Prostate gland (tissue), 2 donors: Measurements from ENCODE around the gene ALDH18A1. TPM values are rescaled to one million over a fixed set of nuclear protein-coding genes. Genes with fewer than 3 reads are reported as not detected.
A peak's percentile ranks its signal among the peaks of the same experiment; 100 is the strongest.

Source experiments
- DNase-seq: peaks from one replicate; pipeline ENCODE4 v3.0.0-alpha.2; 2019; ENCODE audit warnings: low spot score
- H3K27ac ChIP-seq, 2 donors: fragments of 200-600 bp; sonication (generic); 2 replicates each; pipeline ENCODE4 v1.5.1; 2017 to 2019
- H3K27me3 ChIP-seq: fragments of 200-600 bp; sonication (generic); replicated peaks from 2 replicates; pipeline ENCODE4 v1.5.1; 2019; ENCODE audit not compliant: insufficient read depth
- H3K36me3 ChIP-seq, 2 donors: fragments of 200-600 bp; sonication (generic); 1 replicate in 1 of 2; 2 replicates in 1 of 2; pipeline versions ENCODE4 v1.5.1 to v1.8.1; 2017 to 2019
- H3K4me1 ChIP-seq: fragments of 200-600 bp; sonication (generic); replicated peaks from 2 replicates; pipeline ENCODE4 v1.5.1; 2019
- H3K4me3 ChIP-seq, 2 donors: fragments of 200-600 bp; sonication (generic); 2 replicates each; pipeline ENCODE4 v1.5.1; 2017 to 2019
- H3K9me3 ChIP-seq: fragments of 200-600 bp; sonication (generic); 2 replicates; pipeline ENCODE4 v1.5.1; 2017
- CTCF ChIP-seq, 4 experiments: fragments of 200-600 bp in 2 of 4; fragments of 450-650 bp in 2 of 4; sonication (generic) in 2 of 4; IDR thresholded peaks; 1 replicate in 3 of 4; 2 replicates in 1 of 4; pipeline ENCODE4 v1.5.1; 2016 to 2019; ENCODE audit warnings: antibody characterized with exemption in 4 of 4, mild to moderate bottlenecking in 2 of 4, moderate library complexity in 2 of 4
- POLR2A ChIP-seq: fragments of 450-650 bp; IDR thresholded peaks from one replicate; pipeline ENCODE4 v1.6.1; 2016; ENCODE audit warnings: antibody characterized with exemption, mild to moderate bottlenecking
- POLR2AphosphoS5 ChIP-seq: sonication (generic); formaldehyde crosslinking; IDR thresholded peaks from one replicate; pipeline ENCODE4 v1.6.1; 2017; ENCODE audit warnings: antibody characterized with exemption
- WGBS: methylation state at CpG from one replicate; pipeline ENCODE4 v1.1.5; 2018; 5-methylcytosine and 5-hydroxymethylcytosine counted together
- intact Hi-C: fragments of 100-400 bp; cut with DNase I; formaldehyde crosslinking; loops from one replicate; pipeline ENCODE4 v1.14.2; 2022
- total RNA-seq, 2 donors: library from RNA; depleted of rRNA; stranded (reverse); fragments of >200 nt; gene quantifications; one replicate each; pipeline ENCODE4 v1.1.0, GENCODE V29; 2016

The ALDH18A1 gene
- total RNA-seq, 2 donors from 2014 or later: 33.7 to 55.1 TPM

GRCh38 chr10:95605163-95605562, 51.3 kb downstream of the ALDH18A1 start:
- TF ChIP-seq POLR2AphosphoS5 (peak; percentile 55), CTCF (IDR thresholded peaks at IDR 0.05) (no peak)
- intact Hi-C loops: loop anchor here (10.0 kb wide), 1 partner anchor 100 kb away; no protein-coding TSS in a partner anchor
- WGBS: 52% methylated on average over 3 of the region's 3 CpGs

GRCh38 chr10:95604630-95605029, 51.9 kb downstream of the ALDH18A1 start:
- Histone ChIP-seq H3K9me3 (no peaks in the 10 kb centered on the region), H3K27ac (peak overlapping the region; percentile 61 to 69), H3K4me1 (no peaks in the 10 kb centered on the region), H3K4me3 (no peak overlapping the region), H3K36me3 (no peaks in the 10 kb centered on the region), H3K27me3 (no peaks in the 10 kb centered on the region)
- DNase-seq: no peak
- intact Hi-C loops: loop anchor here (5.0 to 10.0 kb wide), 2 partner anchors 42 to 100 kb away; partner anchors contain the start of gene SORBS1
- TF ChIP-seq POLR2A (no peak), CTCF (IDR thresholded peaks at IDR 0.05) (no peak), POLR2AphosphoS5 (no peak)

More at GRCh38 chr10:95605163-95605562, 51.3 kb downstream of the ALDH18A1 start:
- peak; percentile 13 for DNase-seq
- Histone ChIP-seq H3K4me3 (no peak overlapping the region), H3K4me1 (no peaks in the 10 kb centered on the region), H3K36me3 (peaks cover 0 to 3% of the 10 kb centered on the region in 2 donors), H3K9me3 (no peaks in the 10 kb centered on the region), H3K27me3 (no peaks in the 10 kb centered on the region), H3K27ac (peak overlapping the region; percentile 61 to 69)

- Histone ChIP-seq H3K4me1 (no peaks in the 10 kb centered on the region), H3K36me3 (no peaks in the 10 kb centered on the region), H3K4me3 (no peak overlapping the region), H3K27ac (no peak overlapping the region), H3K9me3 (no peaks in the 10 kb centered on the region), H3K27me3 (no peaks in the 10 kb centered on the region)
- intact Hi-C loops: loop anchor here (5.0 to 10.0 kb wide), 2 partner anchors 40 to 98 kb away; partner anchors contain the start of gene SORBS1
- DNase-seq: no peak
- 69% methylated on average over 6 of the region's 6 CpGs for WGBS
- TF ChIP-seq POLR2AphosphoS5 (no peak), POLR2A (no peak), CTCF (IDR thresholded peaks at IDR 0.05) (no peak)
These were observed 54.1 kb downstream of the ALDH18A1 start for GRCh38 chr10:95602382-95602781.

- intact Hi-C loops: loop anchor here (2.0 to 10.0 kb wide), 4 partner anchors 39 to 226 kb away; partner anchors contain the start of gene SORBS1
- peak; percentile 78 for DNase-seq
- TF ChIP-seq POLR2AphosphoS5: peak; percentile 62
- TF ChIP-seq CTCF (IDR thresholded peaks at IDR 0.05): peak; percentile 74 to 94 (median 92)
- no peak for TF ChIP-seq POLR2A
- H3K27ac ChIP-seq: no peak overlapping the region
- H3K27me3 ChIP-seq: no peaks in the 10 kb centered on the region
- H3K4me3 ChIP-seq: no peak overlapping the region
- H3K9me3 ChIP-seq: no peaks in the 10 kb centered on the region
- H3K36me3 ChIP-seq: no peaks in the 10 kb centered on the region
- 19% methylated on average over 6 of the region's 6 CpGs for WGBS
- no peaks in the 10 kb centered on the region for H3K4me1 ChIP-seq
These were observed 55.3 kb downstream of the ALDH18A1 start for GRCh38 chr10:95601116-95601719.

- intact Hi-C loops: loop anchor here (2.0 to 10.0 kb wide), 4 partner anchors 38 to 225 kb away; partner anchors contain the start of gene SORBS1
- no peak for DNase-seq
- Histone ChIP-seq H3K36me3 (no peaks in the 10 kb centered on the region), H3K9me3 (no peaks in the 10 kb centered on the region), H3K27me3 (no peaks in the 10 kb centered on the region), H3K27ac (no peak overlapping the region), H3K4me1 (no peaks in the 10 kb centered on the region), H3K4me3 (no peak overlapping the region)
- TF ChIP-seq POLR2AphosphoS5: no peak
- TF ChIP-seq CTCF (IDR thresholded peaks at IDR 0.05): no peak
- TF ChIP-seq POLR2A: no peak
- WGBS: 78% methylated on average over 4 of the region's 4 CpGs
These were observed 56.4 kb downstream of the ALDH18A1 start for GRCh38 chr10:95600158-95600557.
